HG03469 (cell line): ENCODE measurements around the gene C2orf76.

Source experiments
- ATAC-seq: cut with Tn5 transposase; IDR thresholded peaks from one replicate; pipeline ENCODE4 v1.9.1; 2021; ENCODE audit warnings: mild to moderate bottlenecking, moderate library complexity, moderate number of reproducible peaks; ENCODE audit not compliant: unreplicated experiment

C2orf76 gene

DNA sequence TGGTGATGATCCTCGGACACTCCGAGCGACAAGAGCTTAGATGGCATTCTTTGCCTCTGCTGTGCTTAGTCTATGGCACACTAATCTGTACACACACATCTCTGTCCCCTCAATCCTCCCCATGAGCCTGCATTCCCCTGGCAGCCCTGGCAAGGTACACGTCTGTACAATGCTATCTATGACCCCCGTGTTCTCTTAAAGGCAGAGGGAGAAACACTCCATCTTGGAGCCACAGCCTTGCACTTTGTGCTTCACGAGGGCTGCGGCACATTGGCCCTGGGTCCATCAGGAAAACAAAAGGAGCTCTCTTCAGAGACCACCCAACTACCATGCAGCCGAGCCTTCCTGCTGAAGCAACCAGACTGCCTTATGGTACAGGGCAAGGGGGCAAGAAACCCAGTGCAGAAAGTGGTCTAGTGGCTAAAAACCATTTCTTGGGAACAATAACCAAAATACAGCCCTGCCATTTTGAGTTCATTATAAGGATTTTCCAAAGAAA lies 100.5 kb downstream of the C2orf76 start:
- ATAC-seq = no peak

GRCh38 chr2:119265693-119266066 lies 101.0 kb downstream of the C2orf76 start:
- ATAC-seq = no peak

GRCh38 chr2:119264781-119265692 lies 101.6 kb downstream of the C2orf76 start:
- ATAC-seq = peak; percentile 88

- ATAC-seq = no peak
Observed at GRCh38 chr2:119263656-119264055, 103.0 kb downstream of the C2orf76 start.

DNA sequence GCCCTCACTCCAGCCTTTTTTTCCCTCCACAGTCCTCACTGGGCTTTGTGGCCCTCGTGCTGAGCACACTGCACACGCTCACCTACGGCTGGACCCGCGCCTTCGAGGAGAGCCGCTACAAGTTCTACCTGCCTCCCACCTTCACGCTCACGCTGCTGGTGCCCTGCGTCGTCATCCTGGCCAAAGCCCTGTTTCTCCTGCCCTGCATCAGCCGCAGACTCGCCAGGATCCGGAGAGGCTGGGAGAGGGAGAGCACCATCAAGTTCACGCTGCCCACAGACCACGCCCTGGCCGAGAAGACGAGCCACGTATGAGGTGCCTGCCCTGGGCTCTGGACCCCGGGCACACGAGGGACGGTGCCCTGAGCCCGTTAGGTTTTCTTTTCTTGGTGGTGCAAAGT lies 103.6 kb downstream of the C2orf76 start:
- ATAC-seq = no peak

DNA sequence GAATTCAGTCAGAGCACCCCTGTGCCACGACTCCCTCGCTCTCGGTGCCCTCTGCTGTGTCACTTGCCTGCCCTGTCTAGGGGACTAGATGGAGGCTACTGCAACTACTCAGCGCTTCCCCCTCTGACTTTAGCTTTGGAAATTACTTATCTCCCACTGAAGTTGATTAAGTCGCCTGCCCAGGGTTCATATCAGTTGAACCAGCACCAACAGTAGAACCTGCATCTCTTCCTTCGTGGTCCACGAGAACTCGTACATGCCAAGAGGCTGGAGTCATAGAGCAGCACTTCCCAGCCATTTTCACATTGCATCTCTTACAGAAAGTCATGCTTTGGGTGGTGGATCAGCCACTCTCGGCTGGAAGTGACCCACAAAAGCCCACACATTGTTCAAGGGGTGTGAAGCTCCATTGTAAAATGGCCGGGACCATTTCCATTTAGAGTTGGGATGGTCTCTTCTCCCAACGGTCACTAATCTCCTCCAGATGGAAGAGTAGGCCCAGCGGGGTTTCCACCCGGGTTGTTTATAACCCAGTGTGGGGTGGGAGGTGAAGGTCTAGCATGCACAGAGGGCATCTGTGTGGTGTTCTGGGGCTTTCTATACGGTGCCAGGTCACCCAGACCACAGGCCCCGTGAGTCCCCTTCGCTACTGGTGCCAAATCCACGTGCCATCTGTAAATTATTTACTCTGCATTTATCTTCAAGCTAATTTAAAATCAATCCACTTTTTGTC lies 105.0 kb downstream of the C2orf76 start:
- ATAC-seq = no peak

DNA sequence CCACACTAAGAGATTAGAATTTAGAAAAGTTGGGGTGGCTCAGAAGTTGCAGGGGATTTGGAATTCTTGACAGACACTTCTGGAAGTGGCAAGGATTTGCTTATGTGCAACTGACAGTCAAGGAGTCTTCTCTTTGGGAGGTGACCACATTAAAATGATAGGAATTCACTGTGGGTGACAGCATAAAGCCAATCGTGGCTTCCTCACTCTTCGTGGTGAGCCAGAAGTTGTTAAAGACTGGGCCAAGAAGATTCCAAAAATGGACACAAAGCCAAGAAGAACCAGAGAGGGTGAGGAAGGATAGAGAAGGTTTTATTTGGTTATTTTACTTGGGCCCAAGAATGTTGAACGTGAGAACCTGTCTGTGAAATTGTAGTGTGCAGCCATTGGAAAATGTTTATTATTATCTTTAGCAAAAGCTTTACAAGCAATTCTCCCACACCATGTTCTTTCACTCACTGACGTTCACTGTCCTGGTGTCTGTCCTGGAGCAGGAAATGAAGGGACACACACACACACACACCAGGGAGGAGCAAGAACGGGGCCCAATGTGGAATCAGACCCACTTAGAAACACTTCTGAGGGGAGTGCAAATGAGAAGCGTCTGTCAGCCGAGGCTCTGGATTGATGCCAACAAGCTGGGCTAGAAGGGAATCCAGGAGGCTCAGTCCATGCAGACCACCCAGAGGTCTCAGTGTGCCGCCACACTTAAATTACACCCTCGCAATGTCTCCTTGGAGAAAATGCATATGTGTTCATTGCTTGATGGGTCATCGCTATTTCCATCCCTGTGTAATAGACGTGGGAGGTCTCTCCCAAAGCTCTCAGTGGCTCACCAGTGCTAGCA lies 105.8 kb downstream of the C2orf76 start:
- no peak for ATAC-seq

DNA sequence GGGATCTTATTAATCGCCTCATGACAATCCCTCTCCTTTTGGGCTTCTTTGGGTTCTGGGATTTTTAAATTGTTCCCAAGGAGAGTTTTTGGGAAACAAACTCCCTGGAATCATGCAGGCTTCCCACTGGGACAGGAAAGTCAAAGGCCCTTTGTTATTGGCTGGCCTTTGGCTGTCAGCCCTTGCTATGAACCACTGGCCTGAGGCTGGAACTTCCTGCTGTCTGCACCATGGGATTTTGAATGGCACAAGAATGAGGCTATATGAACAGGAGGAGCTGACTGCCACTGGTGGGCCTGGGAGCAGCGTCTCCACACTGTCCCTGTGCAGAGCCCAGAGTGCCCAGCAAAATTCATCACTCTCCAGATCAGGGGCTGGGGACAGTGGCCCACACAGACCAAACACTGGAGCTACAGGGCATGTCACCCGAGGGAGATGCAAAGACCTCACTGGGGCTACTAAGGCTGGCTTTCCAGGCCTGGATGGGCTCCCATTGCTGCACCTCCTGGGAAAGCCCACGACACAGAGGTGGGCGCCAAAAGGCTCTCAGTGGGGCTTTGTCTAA lies 107.3 kb downstream of the C2orf76 start:
- ATAC-seq = no peak

- ATAC-seq = no peak
Observed at GRCh38 chr2:119257198-119257597, 109.4 kb downstream of the C2orf76 start.

DNA sequence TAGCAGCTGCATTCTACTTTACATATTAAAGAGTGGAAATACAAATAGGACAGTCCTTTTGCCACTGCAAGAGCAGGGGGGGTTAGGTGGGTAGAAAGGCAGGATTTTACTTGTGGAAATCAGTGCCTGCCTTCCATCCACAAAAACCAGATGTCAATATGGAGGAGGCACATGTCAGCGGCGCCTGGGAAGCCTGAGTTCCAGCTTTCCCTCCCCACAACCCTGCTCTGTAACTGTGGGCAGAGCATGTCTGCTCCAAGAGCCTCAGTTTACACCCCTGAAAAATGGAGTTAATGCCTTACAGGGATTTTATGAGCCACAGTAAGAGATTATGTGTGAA lies 110.1 kb downstream of the C2orf76 start:
- ATAC-seq = no peak

- no peak for ATAC-seq
Observed at GRCh38 chr2:119255760-119256581, 110.7 kb downstream of the C2orf76 start.

- ATAC-seq = no peak
Observed at GRCh38 chr2:119254601-119255080, 112.0 kb downstream of the C2orf76 start.

DNA sequence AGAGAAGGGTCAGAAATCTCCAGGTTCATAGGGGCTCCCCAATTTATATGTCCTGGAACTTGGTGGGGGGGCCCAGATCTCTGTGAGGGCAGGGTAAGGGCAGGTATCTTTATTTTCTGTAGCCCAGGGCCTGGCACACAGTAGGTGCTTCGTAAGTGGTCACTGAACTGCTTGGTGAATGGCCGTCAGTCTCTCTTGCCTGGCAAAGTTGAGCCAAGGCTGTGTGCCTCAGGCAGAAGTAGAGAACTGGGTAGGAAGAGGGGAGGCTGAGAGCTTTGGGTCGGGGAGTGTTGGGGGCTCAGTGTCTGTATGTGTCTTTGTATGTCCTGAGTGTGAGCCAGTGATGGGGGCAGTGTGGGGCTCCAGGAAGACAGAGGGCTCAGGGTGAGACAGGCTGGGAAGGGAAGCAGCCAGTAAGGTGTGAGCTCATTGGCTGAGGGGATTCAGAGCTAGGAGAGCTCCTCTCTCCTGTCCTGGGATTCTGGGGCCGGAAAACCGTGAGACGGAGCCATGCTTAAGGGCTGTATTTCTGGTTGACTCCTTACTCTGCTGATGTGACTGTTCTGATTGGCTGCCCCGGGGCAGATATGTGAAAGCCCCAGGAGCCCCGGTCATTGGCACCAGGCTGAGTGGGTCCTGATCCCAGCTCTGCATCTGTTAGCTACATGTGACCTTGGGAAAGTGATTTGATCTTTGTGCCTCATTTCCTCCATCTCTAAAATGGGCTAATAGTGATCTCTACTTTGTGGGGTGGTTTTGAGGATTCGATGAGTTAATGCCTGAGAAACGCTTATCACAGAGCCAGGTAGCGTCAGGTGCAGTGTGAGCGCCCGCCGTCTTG lies 112.7 kb downstream of the C2orf76 start:
- no peak for ATAC-seq

DNA sequence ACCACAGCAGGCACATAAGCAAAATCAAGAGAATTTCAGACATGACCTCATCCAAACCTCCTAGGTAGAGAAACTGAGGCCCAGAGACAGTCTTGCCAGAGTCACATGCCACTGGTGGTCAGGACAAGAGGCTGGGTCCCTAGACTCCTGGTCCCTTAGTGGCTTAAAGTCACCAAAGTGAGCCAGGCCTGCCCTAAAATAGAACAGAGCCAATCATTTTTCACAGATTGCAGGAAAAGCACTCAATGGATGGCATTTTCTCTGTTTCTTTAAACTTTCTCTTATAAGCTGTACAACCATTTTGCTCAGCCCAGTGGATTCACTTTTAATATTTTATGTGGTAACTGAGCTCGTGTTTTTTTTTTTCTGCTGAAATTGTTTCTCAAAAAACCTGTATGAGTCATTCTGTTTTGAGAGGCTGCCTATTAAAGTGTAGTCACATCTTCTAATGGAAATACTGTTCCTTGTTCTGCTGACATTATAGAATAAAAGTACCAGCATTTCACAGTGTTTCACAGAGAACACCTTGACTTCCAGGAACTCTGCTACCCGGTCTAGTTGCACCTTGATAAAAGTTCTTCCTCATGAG lies 113.4 kb downstream of the C2orf76 start:
- ATAC-seq = no peak
